Uterus (tissue), 4 donors: Measurements from ENCODE around the gene SLC1A6. TPM values are rescaled to one million over a fixed set of nuclear protein-coding genes. Genes with fewer than 3 reads are reported as not detected.

Experiments used
- DNase-seq, 2 donors: peaks; one replicate each; pipeline ENCODE4 v3.0.0-alpha.2; 2019 to 2020
- H3K27ac ChIP-seq, 2 donors: fragments of 200-600 bp; sonication (generic); 1 replicate in 1 of 2; 2 replicates in 1 of 2; pipeline ENCODE4 v1.5.1; 2016 to 2018
- H3K27me3 ChIP-seq, 2 donors: fragments of 200-600 bp; sonication (generic); one replicate each; pipeline ENCODE4 v1.5.1; 2018 to 2019; ENCODE audit warnings: control low read depth in 1 of 2
- H3K36me3 ChIP-seq, 2 donors: fragments of 200-600 bp; sonication (generic); one replicate each; pipeline ENCODE4 v1.5.1; 2019; ENCODE audit warnings: control low read depth in 1 of 2
- H3K4me1 ChIP-seq, 2 donors: fragments of 200-600 bp; sonication (generic); one replicate each; pipeline ENCODE4 v1.5.1; 2018 to 2019; ENCODE audit warnings: control low read depth in 1 of 2
- H3K4me3 ChIP-seq, 2 donors: fragments of 200-600 bp; sonication (generic); 1 replicate in 1 of 2; 2 replicates in 1 of 2; pipeline ENCODE4 v1.5.1; 2018 to 2019; ENCODE audit warnings: mild to moderate bottlenecking in 1 of 2
- H3K9me3 ChIP-seq, 2 donors: fragments of 200-600 bp; sonication (generic); one replicate each; pipeline ENCODE4 v1.5.1; 2019; ENCODE audit warnings: control low read depth in 1 of 2
- POLR2A ChIP-seq, 2 donors: fragments of 450-650 bp; IDR thresholded peaks; one replicate each; pipeline ENCODE4 v1.6.1; 2016; ENCODE audit warnings: antibody characterized with exemption in 2 of 2, mild to moderate bottlenecking in 1 of 2, moderate library complexity in 1 of 2
- intact Hi-C: fragments of 100-400 bp; cut with DNase I; formaldehyde crosslinking; loops from one replicate; pipeline ENCODE4 v1.15.1; 2023; ENCODE audit warnings: low total_unique reads
- total RNA-seq, 4 donors: library from RNA; depleted of rRNA in 3 of 4; stranded (reverse); fragments of >200 nt in 3 of 4; gene quantifications; one replicate each; pipeline versions ENCODE4 v1.1.0 to v1.2.4, GENCODE V29; 2014 to 2023
- TF ChIP-seq, protein P1 (sequence below), 4 experiments: fragments of 200-600 bp in 2 of 4; fragments of 450-650 bp in 2 of 4; sonication (generic) in 2 of 4; IDR thresholded peaks; one replicate each; pipeline ENCODE4 v1.5.1; 2016 to 2019; ENCODE audit warnings: antibody characterized with exemption in 4 of 4, mild to moderate bottlenecking in 2 of 4, moderate library complexity in 1 of 4
- donor health status: DM: yes; HTN: yes; CAD: no.

The SLC1A6 gene
- total RNA-seq, 4 donors from 2014 or later, result 0.41 TPM; not detected in 3

DNA sequence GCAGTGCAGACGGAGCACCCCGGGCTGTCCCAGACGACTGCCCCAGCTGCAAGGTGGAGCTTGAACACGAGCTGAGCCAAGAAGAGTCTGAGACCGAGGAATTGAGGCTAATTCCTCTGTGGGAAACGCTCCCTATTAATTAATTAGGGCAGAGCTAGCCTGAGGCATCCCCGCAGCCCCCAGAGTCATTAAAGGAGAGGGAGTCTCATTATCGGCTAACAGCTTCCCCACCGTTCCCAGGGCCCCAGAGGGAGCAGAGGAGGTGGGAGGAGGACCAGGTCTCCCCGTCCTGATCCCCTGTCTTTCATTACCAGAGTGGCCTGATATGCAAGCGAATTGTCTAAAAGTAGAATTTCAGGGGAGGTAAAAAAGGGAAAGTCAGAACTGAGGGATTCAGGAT is 13.1 kb upstream of the SLC1A6 start:
- intact Hi-C loops, result no loop called here
- no peaks in the 10 kb centered on the region for H3K27me3 ChIP-seq
- H3K36me3 ChIP-seq, result no peaks in the 10 kb centered on the region
- no peak overlapping the region for H3K27ac ChIP-seq
- H3K9me3 ChIP-seq, result no peaks in the 10 kb centered on the region
- no peak overlapping the region for H3K4me3 ChIP-seq
- H3K4me1 ChIP-seq, result no peaks in the 10 kb centered on the region
- DNase-seq, result no peak
- TF ChIP-seq, protein P1, sequence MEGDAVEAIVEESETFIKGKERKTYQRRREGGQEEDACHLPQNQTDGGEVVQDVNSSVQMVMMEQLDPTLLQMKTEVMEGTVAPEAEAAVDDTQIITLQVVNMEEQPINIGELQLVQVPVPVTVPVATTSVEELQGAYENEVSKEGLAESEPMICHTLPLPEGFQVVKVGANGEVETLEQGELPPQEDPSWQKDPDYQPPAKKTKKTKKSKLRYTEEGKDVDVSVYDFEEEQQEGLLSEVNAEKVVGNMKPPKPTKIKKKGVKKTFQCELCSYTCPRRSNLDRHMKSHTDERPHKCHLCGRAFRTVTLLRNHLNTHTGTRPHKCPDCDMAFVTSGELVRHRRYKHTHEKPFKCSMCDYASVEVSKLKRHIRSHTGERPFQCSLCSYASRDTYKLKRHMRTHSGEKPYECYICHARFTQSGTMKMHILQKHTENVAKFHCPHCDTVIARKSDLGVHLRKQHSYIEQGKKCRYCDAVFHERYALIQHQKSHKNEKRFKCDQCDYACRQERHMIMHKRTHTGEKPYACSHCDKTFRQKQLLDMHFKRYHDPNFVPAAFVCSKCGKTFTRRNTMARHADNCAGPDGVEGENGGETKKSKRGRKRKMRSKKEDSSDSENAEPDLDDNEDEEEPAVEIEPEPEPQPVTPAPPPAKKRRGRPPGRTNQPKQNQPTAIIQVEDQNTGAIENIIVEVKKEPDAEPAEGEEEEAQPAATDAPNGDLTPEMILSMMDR (IDR thresholded peaks at IDR 0.05), result no peak
- TF ChIP-seq POLR2A (IDR thresholded peaks at IDR 0.05), result no peak

DNA sequence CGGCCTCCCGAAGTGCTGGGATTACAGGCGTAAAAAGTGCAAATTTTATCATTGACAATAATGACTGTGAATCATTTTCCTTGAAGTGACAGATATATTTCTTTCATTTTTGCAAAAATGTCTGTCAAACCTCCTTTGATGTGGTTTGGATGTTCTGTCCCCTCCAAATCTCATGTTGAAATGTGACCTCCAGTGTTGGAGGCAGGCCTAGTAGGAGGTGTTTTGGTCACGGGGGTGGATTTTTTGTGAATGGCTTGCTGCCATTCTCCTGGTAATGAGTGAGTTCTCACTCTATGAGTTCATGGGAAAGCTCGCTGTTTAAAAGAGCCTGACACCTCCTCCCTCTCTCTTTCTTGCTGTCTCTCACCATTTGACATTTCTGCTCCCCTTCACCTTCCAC is 5.5 kb upstream of the SLC1A6 start:
- Histone ChIP-seq H3K9me3 (no peaks in the 10 kb centered on the region), H3K36me3 (no peaks in the 10 kb centered on the region), H3K27me3 (peaks cover 0 to 6% of the 10 kb centered on the region in 2 donors), H3K27ac (no peak overlapping the region), H3K4me3 (no peak overlapping the region), H3K4me1 (no peaks in the 10 kb centered on the region)
- intact Hi-C loops, result no loop called here
- no peak for TF ChIP-seq POLR2A (IDR thresholded peaks at IDR 0.05)
- TF ChIP-seq, protein P1 (IDR thresholded peaks at IDR 0.05), result no peak
- DNase-seq, result no peak

DNA sequence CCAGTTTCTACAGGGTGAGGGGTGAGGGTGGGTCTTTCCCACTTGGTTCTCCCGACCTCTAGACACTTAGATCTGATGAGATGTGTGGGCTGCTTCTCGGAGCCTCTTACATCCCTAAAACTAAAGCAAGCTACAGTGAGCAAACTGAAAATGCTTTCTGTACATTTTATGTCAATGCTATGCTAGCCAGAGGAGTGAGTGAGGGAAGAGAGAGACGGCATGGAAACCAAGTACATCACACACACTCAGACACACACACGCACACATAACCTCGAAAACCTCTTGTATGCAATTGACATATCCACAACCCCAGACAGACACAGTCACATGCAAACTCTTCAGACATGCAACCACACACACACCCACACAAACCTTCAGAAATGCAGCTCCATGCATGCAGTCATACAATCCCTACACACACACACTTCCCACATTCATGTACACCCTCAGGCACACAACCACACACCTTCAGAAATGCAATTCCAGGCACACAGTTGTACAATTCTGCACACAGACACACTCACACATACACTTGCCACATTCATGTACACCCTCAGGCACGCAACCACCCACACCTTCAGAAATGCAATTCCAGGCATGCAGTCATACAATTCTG is 1.4 kb downstream of the SLC1A6 start:
- DNase-seq, result no peak
- peaks cover 0 to 7% of the 10 kb centered on the region in 2 donors for H3K27me3 ChIP-seq
- intact Hi-C loops, result no loop called here
- H3K4me1 ChIP-seq, result peaks cover 0 to 6% of the 10 kb centered on the region in 2 donors
- TF ChIP-seq POLR2A (IDR thresholded peaks at IDR 0.05), result no peak
- TF ChIP-seq, protein P1 (IDR thresholded peaks at IDR 0.05), result no peak
- no peaks in the 10 kb centered on the region for H3K36me3 ChIP-seq
- no peak overlapping the region for H3K4me3 ChIP-seq
- H3K9me3 ChIP-seq, result no peaks in the 10 kb centered on the region
- H3K27ac ChIP-seq, result no peak overlapping the region

DNA sequence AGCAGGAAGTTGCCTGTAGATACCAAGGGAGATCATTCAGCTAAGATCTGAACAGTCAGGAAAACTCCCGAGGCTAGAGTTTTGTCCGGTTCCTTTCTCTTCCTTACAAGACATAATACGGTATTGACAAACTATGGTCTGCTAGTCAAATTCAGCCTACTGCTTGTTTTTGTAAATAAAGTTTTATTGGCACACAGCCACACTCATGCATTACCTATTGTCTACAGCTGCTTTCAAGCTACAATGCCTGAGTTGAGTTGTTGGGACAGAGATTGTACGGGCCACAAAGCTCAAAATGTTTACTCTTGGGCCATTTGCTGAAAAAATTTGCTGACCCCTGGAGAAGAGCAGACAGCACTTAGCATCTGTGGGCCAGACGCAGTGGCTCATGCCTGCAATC is 2.5 kb downstream of the SLC1A6 start:
- Histone ChIP-seq H3K9me3 (no peaks in the 10 kb centered on the region), H3K27ac (no peak overlapping the region), H3K4me1 (peaks cover 0 to 6% of the 10 kb centered on the region in 2 donors), H3K27me3 (peaks cover 0 to 7% of the 10 kb centered on the region in 2 donors), H3K36me3 (no peaks in the 10 kb centered on the region), H3K4me3 (no peak overlapping the region)
- intact Hi-C loops, result no loop called here
- no peak for TF ChIP-seq POLR2A (IDR thresholded peaks at IDR 0.05)
- TF ChIP-seq, protein P1 (IDR thresholded peaks at IDR 0.05), result no peak
- no peak for DNase-seq

DNA sequence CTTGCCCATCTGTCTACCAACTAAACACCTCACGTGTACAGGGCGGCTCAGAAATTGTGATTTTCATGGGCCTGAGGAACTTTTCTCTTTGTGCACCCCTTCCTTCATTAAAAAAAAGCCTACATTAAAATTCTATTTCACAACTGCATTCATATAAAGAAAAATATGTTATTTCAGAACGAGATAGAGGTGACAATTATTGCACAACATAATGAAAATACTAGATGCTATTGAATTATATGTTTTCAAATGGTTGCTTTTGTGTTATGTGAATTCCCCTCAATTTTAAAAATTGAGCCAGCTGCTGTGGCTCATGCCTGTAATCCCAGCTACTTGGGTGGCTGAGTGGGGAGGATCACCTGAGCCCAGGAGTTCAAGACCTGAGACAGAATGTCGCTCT is 5.2 kb downstream of the SLC1A6 start:
- Histone ChIP-seq H3K9me3 (no peaks in the 10 kb centered on the region), H3K4me1 (peaks cover 0 to 3% of the 10 kb centered on the region in 2 donors), H3K27ac (no peak overlapping the region), H3K4me3 (no peak overlapping the region), H3K27me3 (no peaks in the 10 kb centered on the region), H3K36me3 (no peaks in the 10 kb centered on the region)
- intact Hi-C loops, result no loop called here
- no peak for DNase-seq
- TF ChIP-seq POLR2A (IDR thresholded peaks at IDR 0.05), result no peak
- TF ChIP-seq, protein P1 (IDR thresholded peaks at IDR 0.05), result no peak
